MCF 10A (cell line): ENCODE measurements around the gene NAT16. TPM values are rescaled to one million over a fixed set of nuclear protein-coding genes. Genes with fewer than 3 reads are reported as not detected.
"Not testable (repeated sequence)": the region's sequence is repeated elsewhere in the genome, so short reads cannot be mapped to it uniquely, and the experiment has no call there.

ENCODE experiments used
- BruUV-seq: library from RNA; stranded (reverse); fragments of 400-500 nt; replicated peaks from 2 replicates; lab custom pipeline; 2021; lab: Mats Ljungman, UMichigan
- CTCF ChIA-PET: fragments of 300-600 bp; sonication (Branson Sonifier 250); formaldehyde crosslinking; extraction: SDS; loops from one replicate; lab custom pipeline; 2021; ENCODE audit warnings: antibody characterized with exemption, inconsistent platforms; lab: Yijun Ruan, JAX
- POLR2A ChIA-PET: fragments of 300-600, 350-650 bp; sonication (Branson Sonifier 250); formaldehyde crosslinking; extraction: SDS; loops from one replicate; lab custom pipeline; 2020; ENCODE audit warnings: antibody characterized with exemption, inconsistent platforms; lab: Yijun Ruan, JAX
- DNase-seq: peaks from one replicate; pipeline ENCODE4 v3.0.0-alpha.2; 2018; ENCODE audit not compliant: unreplicated experiment
- H3K27ac Mint-ChIP-seq: one replicate; pipeline ENCODE4 v1.8.0; 2022; ENCODE audit warnings: mild to moderate bottlenecking, low read depth, mixed read lengths; ENCODE audit not compliant: unreplicated experiment
- H3K27me3 Mint-ChIP-seq: one replicate; pipeline ENCODE4 v1.8.0; 2022; ENCODE audit warnings: mixed read lengths; ENCODE audit not compliant: insufficient read depth, unreplicated experiment
- H3K36me3 Mint-ChIP-seq: one replicate; pipeline ENCODE4 v1.8.0; 2022; ENCODE audit warnings: mild to moderate bottlenecking, moderate library complexity, mixed read lengths; ENCODE audit not compliant: insufficient read depth, unreplicated experiment
- H3K4me1 Mint-ChIP-seq: one replicate; pipeline ENCODE4 v1.8.0; 2022; ENCODE audit warnings: mixed read lengths; ENCODE audit not compliant: insufficient read depth, unreplicated experiment
- H3K4me3 Mint-ChIP-seq: one replicate; pipeline ENCODE4 v1.8.0; 2022; ENCODE audit warnings: mild to moderate bottlenecking, moderate library complexity, mixed read lengths; ENCODE audit not compliant: unreplicated experiment
- H3K9me3 Mint-ChIP-seq: one replicate; pipeline ENCODE4 v1.8.0; 2022; ENCODE audit warnings: mixed read lengths; ENCODE audit not compliant: unreplicated experiment
- intact Hi-C: fragments of 100-400 bp; cut with micrococcal nuclease; formaldehyde crosslinking; loops from 2 replicates; pipeline ENCODE4 v1.14.1; 2022
- total RNA-seq: library from RNA; stranded (reverse); gene quantifications from 2 replicates; pipeline ENCODE4 v1.2.3, GENCODE V29; 2022
- TF ChIP-seq, protein P1 (sequence below): fragments of 200-600 bp; IDR thresholded peaks from one replicate; pipeline ENCODE4 v1.8.0; 2022; ENCODE audit warnings: antibody characterized with exemption, mild to moderate bottlenecking; ENCODE audit not compliant: unreplicated experiment

The NAT16 gene
- total RNA-seq, 1 experiment from 2014 or later = not detected

DNA sequence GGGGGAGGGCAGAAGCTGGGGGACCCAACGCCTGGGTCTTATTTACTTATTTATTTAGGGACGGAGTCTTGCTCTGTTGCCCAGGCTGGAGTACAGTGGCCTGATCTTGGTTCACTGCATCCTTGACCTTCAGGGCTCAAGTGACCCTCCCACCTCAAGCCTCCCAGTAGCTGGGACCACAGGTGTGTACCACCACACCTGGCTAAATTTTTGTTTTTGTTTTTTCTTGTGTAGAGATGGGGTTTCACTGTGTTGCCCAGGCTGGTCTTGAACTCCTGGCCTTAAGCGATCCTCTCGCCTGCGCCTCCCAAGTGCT lies 22.5 kb upstream of the NAT16 start:
- intact Hi-C loops = no loop called here
- Mint-ChIP-seq H3K36me3 (peaks cover 9% of the 10 kb centered on the region), H3K27me3 (peaks cover 12% of the 10 kb centered on the region), H3K9me3 (no peaks in the 10 kb centered on the region), H3K4me1 (no peaks in the 10 kb centered on the region), H3K4me3 (no peak overlapping the region), H3K27ac (no peak overlapping the region)
- DNase-seq = no peak
- no TSS peak for BruUV-seq
- ChIA-PET POLR2A (no interaction called here), CTCF (interaction anchor here (0.8 to 3.5 kb wide), 3 partner anchors 10 to 80 kb away, joined by 3 to 22 read pairs (median 3); no protein-coding TSS in a partner anchor)
- TF ChIP-seq, protein P1, sequence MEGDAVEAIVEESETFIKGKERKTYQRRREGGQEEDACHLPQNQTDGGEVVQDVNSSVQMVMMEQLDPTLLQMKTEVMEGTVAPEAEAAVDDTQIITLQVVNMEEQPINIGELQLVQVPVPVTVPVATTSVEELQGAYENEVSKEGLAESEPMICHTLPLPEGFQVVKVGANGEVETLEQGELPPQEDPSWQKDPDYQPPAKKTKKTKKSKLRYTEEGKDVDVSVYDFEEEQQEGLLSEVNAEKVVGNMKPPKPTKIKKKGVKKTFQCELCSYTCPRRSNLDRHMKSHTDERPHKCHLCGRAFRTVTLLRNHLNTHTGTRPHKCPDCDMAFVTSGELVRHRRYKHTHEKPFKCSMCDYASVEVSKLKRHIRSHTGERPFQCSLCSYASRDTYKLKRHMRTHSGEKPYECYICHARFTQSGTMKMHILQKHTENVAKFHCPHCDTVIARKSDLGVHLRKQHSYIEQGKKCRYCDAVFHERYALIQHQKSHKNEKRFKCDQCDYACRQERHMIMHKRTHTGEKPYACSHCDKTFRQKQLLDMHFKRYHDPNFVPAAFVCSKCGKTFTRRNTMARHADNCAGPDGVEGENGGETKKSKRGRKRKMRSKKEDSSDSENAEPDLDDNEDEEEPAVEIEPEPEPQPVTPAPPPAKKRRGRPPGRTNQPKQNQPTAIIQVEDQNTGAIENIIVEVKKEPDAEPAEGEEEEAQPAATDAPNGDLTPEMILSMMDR = no peak

DNA sequence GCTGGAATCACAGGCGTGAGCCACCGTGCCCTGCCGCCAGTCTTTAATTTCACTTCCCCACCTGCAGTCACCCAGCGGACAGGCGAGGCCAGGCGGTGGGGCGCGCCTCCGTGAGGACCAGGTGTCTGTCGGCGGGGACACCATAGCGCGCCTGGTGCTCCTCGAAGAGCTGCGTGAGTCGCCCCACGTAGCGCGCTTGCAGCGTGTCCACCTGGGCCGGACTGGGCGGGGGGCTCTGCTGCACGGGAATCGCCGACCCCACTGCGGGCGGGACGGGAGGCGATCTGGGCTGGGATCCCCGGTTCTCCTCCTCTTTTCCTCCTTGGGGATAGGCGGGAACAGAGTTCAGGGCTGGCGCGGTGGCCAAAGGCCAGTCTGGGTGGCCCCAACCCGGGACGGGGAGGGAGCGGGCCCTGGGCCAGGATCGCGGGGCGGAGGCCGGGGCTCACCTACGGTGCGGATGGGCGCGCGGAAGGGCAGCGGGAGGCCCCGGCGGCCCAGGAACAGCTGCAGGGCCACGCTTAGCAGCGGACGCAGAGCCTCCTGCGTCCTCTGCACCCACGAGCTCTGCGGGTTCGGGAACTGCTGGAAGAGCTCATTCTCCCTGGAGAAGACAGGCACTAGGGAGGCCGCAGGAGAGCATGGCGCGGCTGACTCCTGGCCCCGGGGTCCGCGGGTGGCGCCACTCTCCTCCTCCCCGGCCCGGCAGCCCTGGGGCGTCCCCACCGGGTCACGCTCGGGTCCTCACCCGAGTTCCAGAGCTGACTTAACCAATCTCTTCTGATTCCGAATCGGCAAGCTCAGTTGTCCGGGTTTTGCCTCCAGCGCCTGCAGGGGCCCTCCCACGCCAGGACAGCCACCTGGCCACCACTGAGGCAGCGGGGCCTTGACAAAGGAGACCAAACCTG lies 21.9 kb upstream of the NAT16 start:
- Mint-ChIP-seq H3K4me3 (no peak overlapping the region), H3K4me1 (no peaks in the 10 kb centered on the region), H3K27ac (no peak overlapping the region), H3K27me3 (peaks cover 12% of the 10 kb centered on the region), H3K9me3 (no peaks in the 10 kb centered on the region), H3K36me3 (peaks cover 6% of the 10 kb centered on the region)
- no peak for DNase-seq
- POLR2A ChIA-PET = no interaction called here
- no TSS peak for BruUV-seq
- intact Hi-C loops = no loop called here
- TF ChIP-seq, protein P1 = no peak
- CTCF ChIA-PET = interaction anchor here (0.7 to 3.5 kb wide), 5 partner anchors 10 to 81 kb away, joined by 3 to 22 read pairs (median 3); no protein-coding TSS in a partner anchor

DNA sequence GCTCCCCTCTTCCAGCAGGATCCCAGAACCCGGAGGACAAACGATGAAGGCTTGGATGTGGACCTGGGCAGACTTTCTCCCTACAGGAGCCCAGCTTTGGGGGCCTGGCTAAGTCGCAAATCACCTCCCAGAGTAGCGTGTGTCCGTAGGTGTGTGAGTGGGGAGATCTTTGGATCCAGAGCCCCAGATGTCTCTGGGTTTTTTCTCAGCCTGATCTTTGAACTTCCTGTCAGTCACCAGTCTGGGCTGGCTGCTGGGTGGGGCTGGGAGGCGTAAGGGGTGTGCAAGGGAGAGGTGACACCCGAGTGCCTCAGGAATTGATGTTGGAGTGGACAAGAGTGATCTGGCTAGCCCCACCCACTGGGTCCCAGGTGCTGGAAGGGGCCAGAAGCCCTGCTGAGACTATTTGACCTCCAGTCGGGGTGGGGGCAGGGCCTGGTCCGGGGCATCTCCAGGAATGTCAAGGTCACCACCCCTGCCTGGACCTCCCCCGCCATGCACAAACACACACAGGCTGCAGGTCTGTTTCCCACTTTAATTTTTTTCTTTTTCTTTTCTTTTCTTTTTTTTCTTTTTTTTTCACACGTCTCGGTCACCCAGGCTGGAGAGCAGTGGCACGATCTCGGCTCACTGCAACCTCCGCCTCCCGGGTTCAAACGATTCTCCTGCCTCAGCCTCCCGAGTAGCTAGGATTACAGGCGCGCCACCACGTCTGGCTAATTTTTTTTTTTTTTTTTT lies 20.9 kb upstream of the NAT16 start, which contains the start of gene MOGAT3:
TSS of gene MOGAT3 (minus strand) at position 175 of the 738 bp plus-strand sequence. CDS start 182 bp downstream, outside the sequence.
- Mint-ChIP-seq H3K4me1 (no peaks in the 10 kb centered on the region), H3K9me3 (no peaks in the 10 kb centered on the region), H3K36me3 (no peaks in the 10 kb centered on the region), H3K4me3 (no peak within 1 kb of the TSS), H3K27ac (no peak within 1 kb of the TSS), H3K27me3 (peaks cover 12% of the 10 kb centered on the region)
- TF ChIP-seq, protein P1 = no peak
- POLR2A ChIA-PET = no interaction called here
- intact Hi-C loops = no loop called here
- no peak for DNase-seq
- no TSS peak for BruUV-seq
- CTCF ChIA-PET = interaction anchor here (0.6 to 1.2 kb wide), 4 partner anchors 8 to 27 kb away, joined by 3 read pairs; partner anchors contain the start of genes PLOD3 and ZNHIT1

DNA sequence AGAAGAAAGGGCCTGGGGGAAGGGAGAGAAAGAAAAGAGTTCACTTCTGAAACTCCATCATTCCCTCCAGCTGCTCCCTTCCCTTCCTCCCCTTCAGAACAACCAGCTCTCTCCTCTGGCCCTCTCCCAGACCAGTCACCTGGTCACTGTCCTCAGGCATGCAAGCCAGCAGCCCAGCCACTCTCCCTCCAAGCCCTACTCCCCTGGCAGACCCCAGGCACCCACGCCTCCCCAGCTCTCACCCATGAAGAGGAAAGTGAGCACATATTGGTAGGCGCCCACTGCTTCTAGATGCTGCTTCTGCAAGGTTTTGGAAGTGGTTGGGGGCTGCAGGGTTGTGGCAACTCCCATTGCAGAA lies 20.4 kb upstream of the NAT16 start:
- peaks cover 12% of the 10 kb centered on the region for H3K27me3 Mint-ChIP-seq
- POLR2A ChIA-PET = no interaction called here
- CTCF ChIA-PET = interaction anchor here (0.6 to 1.2 kb wide), 3 partner anchors 8 to 17 kb away, joined by 3 to 4 read pairs (median 3); partner anchors contain the start of genes PLOD3 and ZNHIT1
- no peak for DNase-seq
- H3K27ac Mint-ChIP-seq = no peak overlapping the region
- no peaks in the 10 kb centered on the region for H3K9me3 Mint-ChIP-seq
- no peaks in the 10 kb centered on the region for H3K36me3 Mint-ChIP-seq
- intact Hi-C loops = no loop called here
- no peaks in the 10 kb centered on the region for H3K4me1 Mint-ChIP-seq
- BruUV-seq = no TSS peak
- TF ChIP-seq, protein P1 = no peak
- no peak overlapping the region for H3K4me3 Mint-ChIP-seq

DNA sequence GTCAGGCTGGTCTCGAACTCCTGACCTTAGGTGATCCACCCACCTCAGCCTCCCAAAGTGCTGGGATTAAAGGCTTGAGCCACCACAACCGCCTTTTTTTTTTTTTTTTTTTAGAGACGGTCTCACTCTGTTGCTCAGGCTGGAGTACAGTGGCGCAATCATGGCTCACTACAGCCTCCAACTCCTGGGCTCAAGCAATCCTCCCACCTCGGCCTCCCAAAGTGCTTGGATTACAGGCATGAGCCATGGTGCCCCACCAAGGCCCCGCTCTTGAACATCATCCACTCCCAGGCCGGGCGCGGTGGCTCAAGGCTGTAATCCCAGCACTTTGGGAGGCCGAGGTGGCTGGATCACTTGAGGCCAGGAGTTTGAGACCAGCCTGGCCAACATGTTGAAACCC lies 19.4 kb upstream of the NAT16 start:
- BruUV-seq, H3K4me3 Mint-ChIP-seq, POLR2A ChIA-PET, H3K9me3 Mint-ChIP-seq, H3K4me1 Mint-ChIP-seq, H3K27ac Mint-ChIP-seq, intact Hi-C loops, DNase-seq, H3K36me3 Mint-ChIP-seq: not testable (repeated sequence)
- CTCF ChIA-PET = interaction anchor here (0.6 to 0.9 kb wide), 3 partner anchors 17 to 31 kb away, joined by 3 to 4 read pairs (median 4); no protein-coding TSS in a partner anchor
- H3K27me3 Mint-ChIP-seq = peaks cover 12% of the 10 kb centered on the region
